Muscle layer of colon (tissue), 2 donors: ENCODE data around the gene CDCA3.

Source experiments
- H3K27ac ChIP-seq: one replicate; pipeline ENCODE4 v1.7.0; 2013; ENCODE audit warnings: low read depth, mild to moderate bottlenecking, low read length, moderate library complexity
- H3K27me3 ChIP-seq, 2 donors: one replicate each; pipeline ENCODE4 v1.7.0; 2013; ENCODE audit warnings: low read length in 2 of 2, mild to moderate bottlenecking in 2 of 2; ENCODE audit not compliant: insufficient read depth in 2 of 2, control insufficient read depth in 1 of 2
- H3K36me3 ChIP-seq: one replicate; pipeline ENCODE4 v1.7.0; 2013; ENCODE audit warnings: mild to moderate bottlenecking, low read length; ENCODE audit not compliant: insufficient read depth
- H3K4me1 ChIP-seq: one replicate; pipeline ENCODE4 v1.7.0; 2013; ENCODE audit warnings: mild to moderate bottlenecking, low read length; ENCODE audit not compliant: insufficient read depth
- H3K4me3 ChIP-seq, 2 donors: one replicate each; pipeline ENCODE4 v1.7.0; 2013; ENCODE audit warnings: low read length in 2 of 2, low read depth in 1 of 2, mild to moderate bottlenecking in 1 of 2, moderate library complexity in 1 of 2
- H3K9ac ChIP-seq: one replicate; pipeline ENCODE4 v1.7.0; 2013; ENCODE audit warnings: low read length
- H3K9me3 ChIP-seq: one replicate; pipeline ENCODE4 v1.7.0; 2013; ENCODE audit warnings: mild to moderate bottlenecking, low read length
- donor health status: abdominal sarcoma.
- donor health status: Adenocarcinoma of cecum.

The CDCA3 gene

DNA sequence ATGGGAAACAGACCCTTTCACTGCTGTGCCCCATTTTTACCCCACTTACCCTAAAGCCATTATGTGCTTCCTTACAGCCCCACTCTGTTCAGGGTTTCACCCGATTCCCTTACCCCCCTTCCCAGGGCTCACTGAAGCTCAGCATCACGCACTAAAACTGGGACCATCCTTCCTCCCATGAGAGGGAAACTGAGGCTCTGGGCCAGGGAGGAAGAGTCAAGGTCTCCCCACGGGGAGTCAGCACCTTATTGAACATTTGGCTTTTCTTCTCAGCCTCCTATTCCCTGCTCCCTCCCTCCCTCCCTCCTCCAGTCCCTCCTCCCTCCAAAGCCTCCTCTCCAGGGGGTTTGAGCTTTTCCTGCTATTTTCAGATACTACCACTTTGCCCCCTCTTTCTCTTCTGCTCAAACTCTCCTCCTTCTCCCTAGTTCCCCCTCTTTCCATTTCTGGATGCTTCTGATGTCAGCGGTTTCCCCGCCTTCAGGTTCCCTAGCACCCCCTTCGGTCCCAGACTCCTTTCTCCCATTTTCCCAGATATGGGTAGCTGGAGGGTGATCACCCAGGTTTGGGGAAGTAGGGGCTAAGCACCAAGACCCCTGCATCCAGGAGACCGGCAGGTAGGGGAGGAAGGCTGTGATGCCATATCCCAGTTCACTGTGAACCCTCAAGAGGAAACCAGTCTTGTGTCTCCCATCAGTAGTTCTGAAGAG is 28.5 kb downstream of the CDCA3 start:
- peak overlapping the region; percentile 39 to 58 for H3K4me3 ChIP-seq

DNA sequence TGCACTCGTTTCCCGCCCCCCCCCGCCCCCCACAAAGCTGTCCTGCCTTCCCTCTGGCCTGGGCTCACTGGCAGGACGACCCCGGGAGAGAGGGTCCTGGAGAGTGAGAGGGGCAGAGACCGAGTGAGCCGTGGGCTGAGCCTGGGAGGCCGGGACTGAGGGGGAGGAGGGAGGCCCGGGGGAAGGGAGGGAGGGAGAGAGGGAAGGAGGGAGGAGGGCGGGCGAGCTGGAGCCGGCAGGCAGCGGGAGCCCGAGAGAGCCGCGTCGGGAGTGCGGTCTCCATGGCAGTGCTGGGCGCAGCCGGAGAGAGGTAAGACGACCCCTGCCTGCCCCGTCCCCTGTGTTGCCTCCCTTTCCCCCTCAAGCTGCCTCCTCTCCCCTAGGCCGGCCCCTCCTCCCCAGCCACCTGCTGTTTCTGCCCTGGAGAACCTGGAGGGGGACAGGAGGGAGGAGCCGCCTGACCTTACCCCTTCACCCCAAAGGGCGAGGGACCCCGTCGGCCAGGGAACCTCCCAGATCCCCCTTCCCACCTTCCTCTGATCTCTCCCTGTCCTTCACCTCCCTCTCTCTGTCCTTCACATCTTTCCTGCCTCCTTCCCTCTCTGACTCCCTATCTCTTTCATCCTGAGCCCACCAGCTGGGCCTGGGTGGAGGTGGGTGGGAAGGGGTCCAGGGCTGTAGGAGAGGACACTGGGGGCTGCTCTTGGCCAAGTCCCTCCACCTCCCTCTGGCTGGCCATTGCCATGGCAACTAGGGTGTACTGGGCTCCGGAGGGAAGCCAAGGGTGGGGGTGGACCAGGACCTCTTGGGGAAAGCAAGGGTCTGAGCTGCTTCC is 29.3 kb downstream of the CDCA3 start, which contains the start of gene GPR162:
Gene GPR162 (plus strand): TSS at position 231 of the 835 bp plus-strand sequence. CDS start 2,078 bp downstream, outside the sequence.
- peak within 1 kb of the TSS; percentile 54 for H3K27ac ChIP-seq

More for the DNA sequence above, 28.5 kb downstream of the CDCA3 start:
- Histone ChIP-seq H3K27me3 (no peaks in the 10 kb centered on the region), H3K36me3 (no peaks in the 10 kb centered on the region), H3K9me3 (no peaks in the 10 kb centered on the region), H3K27ac (no peak overlapping the region), H3K9ac (peak overlapping the region; percentile 37), H3K4me1 (peaks cover 33% of the 10 kb centered on the region)

GRCh38 chr12:6820166-6820565 is 30.9 kb downstream of the CDCA3 start:
- no peak overlapping the region for H3K9ac ChIP-seq
- no peaks in the 10 kb centered on the region for H3K9me3 ChIP-seq
- no peak overlapping the region for H3K27ac ChIP-seq
- no peaks in the 10 kb centered on the region for H3K36me3 ChIP-seq
- H3K27me3 ChIP-seq, result no peaks in the 10 kb centered on the region
- no peak overlapping the region for H3K4me3 ChIP-seq
- peaks cover 17% of the 10 kb centered on the region for H3K4me1 ChIP-seq

More for the DNA sequence above, 29.3 kb downstream of the CDCA3 start, which contains the start of gene GPR162:
- H3K9me3 ChIP-seq, result no peaks in the 10 kb centered on the region
- H3K4me1 ChIP-seq, result peaks cover 26% of the 10 kb centered on the region
- no peaks in the 10 kb centered on the region for H3K36me3 ChIP-seq
- H3K4me3 ChIP-seq, result peak within 1 kb of the TSS; percentile 39 to 58
- H3K9ac ChIP-seq, result peak within 1 kb of the TSS; percentile 37
- no peaks in the 10 kb centered on the region for H3K27me3 ChIP-seq

- H3K27ac ChIP-seq, result no peak overlapping the region
- H3K4me3 ChIP-seq, result no peak overlapping the region
- H3K27me3 ChIP-seq, result no peaks in the 10 kb centered on the region
- H3K9ac ChIP-seq, result no peak overlapping the region
- H3K9me3 ChIP-seq, result no peaks in the 10 kb centered on the region
- no peaks in the 10 kb centered on the region for H3K36me3 ChIP-seq
- peaks cover 12% of the 10 kb centered on the region for H3K4me1 ChIP-seq
Measured at GRCh38 chr12:6819106-6820030, 31.7 kb downstream of the CDCA3 start.

DNA sequence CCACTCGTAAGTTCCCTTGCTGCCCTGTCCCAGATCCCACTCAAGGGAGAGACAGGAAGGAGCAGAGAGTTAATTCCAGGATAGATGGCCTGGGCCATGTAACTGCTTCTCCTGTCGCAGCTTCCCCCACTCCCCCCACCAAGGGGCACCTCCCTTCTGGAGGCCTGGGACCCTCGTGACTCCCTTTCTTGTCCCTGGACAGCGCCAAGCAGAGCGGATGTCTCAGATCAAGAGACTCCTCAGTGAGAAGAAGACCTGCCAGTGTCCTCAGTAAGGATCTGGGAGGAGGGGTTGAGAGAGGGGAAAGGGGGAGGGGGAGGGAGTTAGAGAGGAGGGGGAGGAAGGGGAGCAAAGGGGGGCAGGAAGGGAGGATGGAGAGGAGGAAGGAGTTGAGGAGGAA is 32.4 kb downstream of the CDCA3 start:
- Histone ChIP-seq H3K9ac (no peak overlapping the region), H3K27me3 (no peaks in the 10 kb centered on the region), H3K4me1 (peaks cover 12% of the 10 kb centered on the region), H3K9me3 (no peaks in the 10 kb centered on the region), H3K4me3 (no peak overlapping the region), H3K27ac (no peak overlapping the region), H3K36me3 (no peaks in the 10 kb centered on the region)

- Histone ChIP-seq H3K27me3 (no peaks in the 10 kb centered on the region), H3K4me3 (no peak overlapping the region), H3K4me1 (peaks cover 12% of the 10 kb centered on the region), H3K9me3 (no peaks in the 10 kb centered on the region), H3K9ac (no peak overlapping the region), H3K36me3 (no peaks in the 10 kb centered on the region), H3K27ac (no peak overlapping the region)
Measured at GRCh38 chr12:6818222-6818621, 32.9 kb downstream of the CDCA3 start.

- H3K27ac ChIP-seq, result no peak overlapping the region
- no peak overlapping the region for H3K4me3 ChIP-seq
- no peaks in the 10 kb centered on the region for H3K9me3 ChIP-seq
- peaks cover 12% of the 10 kb centered on the region for H3K4me1 ChIP-seq
- no peaks in the 10 kb centered on the region for H3K27me3 ChIP-seq
- H3K9ac ChIP-seq, result no peak overlapping the region
- no peaks in the 10 kb centered on the region for H3K36me3 ChIP-seq
Measured at GRCh38 chr12:6817662-6818157, 33.4 kb downstream of the CDCA3 start.

DNA sequence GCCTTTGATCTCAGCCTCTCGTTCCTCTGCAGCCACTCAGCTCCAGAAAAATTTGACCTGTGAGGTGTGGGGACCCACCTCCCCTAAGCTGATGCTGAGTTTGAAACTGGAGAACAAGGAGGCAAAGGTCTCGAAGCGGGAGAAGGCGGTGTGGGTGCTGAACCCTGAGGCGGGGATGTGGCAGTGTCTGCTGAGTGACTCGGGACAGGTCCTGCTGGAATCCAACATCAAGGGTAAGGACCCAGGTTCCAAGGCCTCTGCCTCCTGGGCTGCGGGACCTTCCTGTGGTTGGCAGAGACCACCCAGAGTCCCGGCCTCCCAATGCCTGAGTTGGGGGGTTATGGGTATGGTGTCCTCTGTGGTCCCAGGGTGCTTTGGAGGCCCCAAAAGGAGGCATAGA is 34.0 kb downstream of the CDCA3 start:
- Histone ChIP-seq H3K4me1 (peaks cover 9% of the 10 kb centered on the region), H3K4me3 (no peak overlapping the region), H3K9ac (no peak overlapping the region), H3K27me3 (no peaks in the 10 kb centered on the region), H3K27ac (no peak overlapping the region), H3K36me3 (no peaks in the 10 kb centered on the region), H3K9me3 (no peaks in the 10 kb centered on the region)

- Histone ChIP-seq H3K9ac (no peak overlapping the region), H3K4me3 (no peak overlapping the region), H3K36me3 (no peaks in the 10 kb centered on the region)
Measured at GRCh38 chr12:6816598-6816997, 34.5 kb downstream of the CDCA3 start.

DNA sequence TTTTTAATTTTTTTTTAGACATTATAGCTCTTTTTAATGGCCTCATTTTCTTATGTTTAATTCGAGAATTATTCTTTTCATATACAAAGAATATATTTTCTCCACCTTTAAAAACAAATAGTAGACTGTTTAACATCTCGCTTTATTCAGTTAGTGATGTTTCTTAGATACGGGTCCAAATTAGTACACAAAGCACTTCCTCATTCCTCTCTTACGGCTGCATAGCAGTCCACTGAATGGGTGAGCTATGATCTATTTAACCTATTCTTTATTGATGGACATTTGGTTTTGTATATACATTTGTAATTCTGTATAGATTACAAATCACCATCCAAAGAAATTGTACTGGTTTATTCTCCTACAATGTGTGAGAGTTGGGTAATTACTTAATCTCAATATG is 37.7 kb downstream of the CDCA3 start:
- Histone ChIP-seq H3K4me3 (no peak overlapping the region), H3K9me3 (no peaks in the 10 kb centered on the region), H3K27ac (no peak overlapping the region), H3K36me3 (no peaks in the 10 kb centered on the region), H3K27me3 (no peaks in the 10 kb centered on the region), H3K9ac (no peak overlapping the region), H3K4me1 (no peaks in the 10 kb centered on the region)

More at GRCh38 chr12:6816598-6816997, 34.5 kb downstream of the CDCA3 start:
- no peaks in the 10 kb centered on the region for H3K27me3 ChIP-seq
- no peaks in the 10 kb centered on the region for H3K9me3 ChIP-seq
- H3K4me1 ChIP-seq, result peaks cover 6% of the 10 kb centered on the region
- H3K27ac ChIP-seq, result no peak overlapping the region

- H3K27ac ChIP-seq, result no peak overlapping the region
- H3K4me1 ChIP-seq, result no peaks in the 10 kb centered on the region
- H3K36me3 ChIP-seq, result no peaks in the 10 kb centered on the region
- H3K9me3 ChIP-seq, result no peaks in the 10 kb centered on the region
- H3K4me3 ChIP-seq, result no peak overlapping the region
- no peaks in the 10 kb centered on the region for H3K27me3 ChIP-seq
- no peak overlapping the region for H3K9ac ChIP-seq
Measured at GRCh38 chr12:6810758-6811157, 40.3 kb downstream of the CDCA3 start.
